Adrenal gland (tissue), 5 donors: ENCODE data around the gene CALHM1.

Source experiments
- CTCF ChIP-seq, 6 experiments: fragments of 450-650 bp in 4 of 6; fragments of 200-600 bp in 2 of 6; sonication (generic) in 1 of 6; IDR thresholded peaks; 1 replicate in 5 of 6; 2 replicates in 1 of 6; pipeline versions ENCODE4 v1.5.1 to v1.8.0; 2016 to 2021; ENCODE audit warnings: antibody characterized with exemption in 6 of 6, mild to moderate bottlenecking in 2 of 6, moderate library complexity in 1 of 6
- POLR2A ChIP-seq, 2 donors: fragments of 450-650 bp; IDR thresholded peaks; one replicate each; pipeline ENCODE4 v1.6.1; 2017; ENCODE audit warnings: antibody characterized with exemption in 2 of 2, mild to moderate bottlenecking in 2 of 2, moderate library complexity in 1 of 2
- donor health status: DM: no; HTN: no; CAD: no.

- TF ChIP-seq CTCF (IDR thresholded peaks at IDR 0.05) (no peak), POLR2A (IDR thresholded peaks at IDR 0.05) (no peak)
Measured at GRCh38 chr10:103440416-103440815, 18.3 kb downstream of the CALHM1 start.
